OCI-LY3 (cell line): Measurements from ENCODE around the gene SLC25A20.

ENCODE experiments used
- H2AFZ ChIP-seq: fragments of 200-600, 300-600 bp; shearing (Covaris generic); 2 replicates; pipeline ENCODE4 v1.6.0; 2014; ENCODE audit warnings: antibody characterized with exemption, low read depth, low read length
- H3K27ac ChIP-seq: fragments of 200-600, 300-600 bp; sonication (generic); 2 replicates; pipeline ENCODE4 v1.5.1; 2014; ENCODE audit warnings: mild to moderate bottlenecking, low read length, moderate library complexity, mixed read lengths
- H3K27me3 ChIP-seq: fragments of 200-600, 300-600 bp; sonication (generic); 2 replicates; pipeline ENCODE4 v1.6.1; 2014; ENCODE audit warnings: low read depth, low read length, mixed read lengths
- H3K36me3 ChIP-seq: fragments of 200-600, 300-600 bp; sonication (generic); replicated peaks from 2 replicates; pipeline ENCODE3; 2014; ENCODE audit warnings: low read depth, low read length, mixed read lengths
- H3K4me1 ChIP-seq: fragments of 300-600, 200-600 bp; sonication (generic); 2 replicates; pipeline ENCODE4 v1.6.1; 2014; ENCODE audit warnings: low read length, mixed read lengths
- H3K4me2 ChIP-seq: fragments of 200-600, 300-600 bp; sonication (generic); 2 replicates; pipeline ENCODE4 v1.6.1; 2014; ENCODE audit warnings: low read length, mixed read lengths
- H3K4me3 ChIP-seq: fragments of 300-600, 200-600 bp; sonication (generic); 2 replicates; pipeline ENCODE4 v1.5.1; 2014; ENCODE audit warnings: antibody characterized with exemption, mild to moderate bottlenecking, low read length, moderate library complexity
- H3K79me2 ChIP-seq: fragments of 300-600, 200-600 bp; shearing (Covaris generic); 2 replicates; pipeline ENCODE4 v1.6.1; 2014; ENCODE audit warnings: mild to moderate bottlenecking, low read length, mixed read lengths
- H3K9ac ChIP-seq: fragments of 300-600, 200-600 bp; shearing (Covaris generic); 2 replicates; pipeline ENCODE4 v1.6.0; 2014; ENCODE audit warnings: mild to moderate bottlenecking, low read length, moderate library complexity
- H3K9me3 ChIP-seq: fragments of 200-600, 300-600 bp; shearing (Covaris generic); 2 replicates; pipeline ENCODE4 v1.6.1; 2014; ENCODE audit warnings: low read length, mixed read lengths; ENCODE audit not compliant: insufficient read depth
- H4K20me1 ChIP-seq: fragments of 200-600, 300-600 bp; sonication (generic); 2 replicates; pipeline ENCODE4 v1.6.1; 2016; ENCODE audit warnings: low read length, mixed read lengths; ENCODE audit not compliant: insufficient read depth
- CTCF ChIP-seq: fragments of 200-600, 300-600 bp; sonication (generic); IDR thresholded peaks from 2 replicates; pipeline ENCODE4 v1.5.1; 2014; ENCODE audit warnings: antibody characterized with exemption, low read length, low read depth
- EZH2phosphoT487 ChIP-seq: fragments of 200-600 bp; shearing (Covaris generic); IDR thresholded peaks from 2 replicates; pipeline ENCODE4 v1.6.1; 2018; ENCODE audit warnings: antibody characterized with exemption, mixed run types, low read depth

Gene SLC25A20

GRCh38 chr3:48857641-48858040 is 41.0 kb downstream of the SLC25A20 start:
- Histone ChIP-seq H3K9ac (no peak overlapping the region), H3K4me3 (no peak overlapping the region), H3K9me3 (no peaks in the 10 kb centered on the region), H3K4me2 (no peak overlapping the region), H3K27ac (no peak overlapping the region), H3K36me3 (peaks cover 7% of the 10 kb centered on the region), H2AFZ (no peak overlapping the region), H3K27me3 (no peaks in the 10 kb centered on the region), H4K20me1 (no peaks in the 10 kb centered on the region), H3K4me1 (peaks cover 11% of the 10 kb centered on the region), H3K79me2 (no peaks in the 10 kb centered on the region)
- TF ChIP-seq EZH2phosphoT487 (no peak), CTCF (no peak)

- H3K4me3 ChIP-seq = no peak overlapping the region
- H2AFZ ChIP-seq = no peak overlapping the region
- TF ChIP-seq CTCF = no peak
- no peak for TF ChIP-seq EZH2phosphoT487
- H3K27ac ChIP-seq = no peak overlapping the region
- H3K27me3 ChIP-seq = no peaks in the 10 kb centered on the region
- no peaks in the 10 kb centered on the region for H3K79me2 ChIP-seq
- no peaks in the 10 kb centered on the region for H4K20me1 ChIP-seq
- no peak overlapping the region for H3K9ac ChIP-seq
- H3K36me3 ChIP-seq = peaks cover 7% of the 10 kb centered on the region
- peaks cover 17% of the 10 kb centered on the region for H3K4me1 ChIP-seq
- no peak overlapping the region for H3K4me2 ChIP-seq
- no peaks in the 10 kb centered on the region for H3K9me3 ChIP-seq
These were observed 42.2 kb downstream of the SLC25A20 start for GRCh38 chr3:48856469-48856868.

- Histone ChIP-seq H3K27ac (no peak overlapping the region), H2AFZ (no peak overlapping the region), H3K9ac (no peak overlapping the region), H3K4me1 (peaks cover 17% of the 10 kb centered on the region), H3K27me3 (no peaks in the 10 kb centered on the region), H3K79me2 (no peaks in the 10 kb centered on the region), H4K20me1 (no peaks in the 10 kb centered on the region), H3K4me2 (no peak overlapping the region), H3K36me3 (peaks cover 7% of the 10 kb centered on the region), H3K4me3 (no peak overlapping the region), H3K9me3 (no peaks in the 10 kb centered on the region)
- TF ChIP-seq EZH2phosphoT487 = no peak
- TF ChIP-seq CTCF = no peak
These were observed 42.8 kb downstream of the SLC25A20 start for GRCh38 chr3:48855681-48856447.

GRCh38 chr3:48852151-48852550 is 46.5 kb downstream of the SLC25A20 start:
- Histone ChIP-seq H3K4me3 (no peak overlapping the region), H3K9ac (no peak overlapping the region), H3K27ac (no peak overlapping the region), H3K27me3 (no peaks in the 10 kb centered on the region), H3K36me3 (no peaks in the 10 kb centered on the region), H3K9me3 (no peaks in the 10 kb centered on the region), H4K20me1 (no peaks in the 10 kb centered on the region), H2AFZ (no peak overlapping the region), H3K4me2 (no peak overlapping the region; the same call in 1 of the 2 replicates), H3K4me1 (peaks cover 15% of the 10 kb centered on the region), H3K79me2 (0 out of 2 replicates have a peak, but pooled peaks cover under 1% of the 10 kb centered on the region)
- TF ChIP-seq CTCF (no peak), EZH2phosphoT487 (no peak)
